ENCODE measurements around the gene SDCBP2.

SDCBP2 gene

DNA sequence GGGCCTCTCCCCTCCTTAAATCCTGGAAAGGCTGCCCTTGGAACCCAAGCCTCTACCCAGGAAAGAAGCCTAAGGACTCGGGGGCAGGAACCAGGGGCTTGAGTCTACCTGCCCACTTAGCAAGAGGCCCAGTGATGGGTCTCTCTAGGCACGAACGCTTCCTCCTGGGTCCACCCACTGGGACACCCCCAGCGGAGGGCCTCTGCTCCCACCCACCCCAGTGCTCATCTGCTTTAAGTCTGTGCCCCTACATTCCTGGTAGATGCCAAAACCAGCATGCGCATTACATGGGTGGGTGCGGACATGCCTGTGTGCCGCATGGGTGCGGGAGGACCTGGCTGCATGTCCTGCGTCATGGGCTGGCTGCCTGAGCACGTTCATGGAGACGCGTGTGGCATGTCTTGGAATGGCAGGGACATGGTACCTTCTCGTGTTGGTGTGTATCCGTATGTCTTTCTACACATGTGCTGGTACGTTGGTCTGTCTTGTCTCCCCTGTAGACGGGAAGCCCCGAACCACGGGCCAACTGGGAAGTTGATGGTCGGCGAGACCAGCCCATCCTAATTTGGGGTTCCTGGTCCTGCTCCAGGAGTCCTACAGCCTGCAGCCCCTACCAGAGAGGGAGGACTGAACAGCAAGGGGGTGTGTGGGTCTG is 33.5 kb downstream of the SDCBP2 start:
- TF ChIP-seq FOXK2 (IDR thresholded peaks at IDR 0.05), result no peak
- TF ChIP-seq NFRKB (IDR thresholded peaks at IDR 0.05), result no peak
- TF ChIP-seq BHLHE40 (IDR thresholded peaks at IDR 0.05; ENCODE audit: borderline replicate concordance), result no peak
- no peak for TF ChIP-seq FOXA1 (IDR thresholded peaks at IDR 0.05)
- no peak for TF ChIP-seq LEF1 (IDR thresholded peaks at IDR 0.05; ENCODE audit: borderline replicate concordance)
- TF ChIP-seq PKNOX1 (IDR thresholded peaks at IDR 0.05), result no peak
- TF ChIP-seq L3MBTL2 (conservative IDR thresholded peaks at IDR 0.05), result no peak
- TF ChIP-seq TARDBP (IDR thresholded peaks at IDR 0.05), result no peak
- TF ChIP-seq FOXM1 (IDR thresholded peaks at IDR 0.05; ENCODE audit: borderline replicate concordance), result no peak
- TF ChIP-seq ARNT (IDR thresholded peaks at IDR 0.05), result no peak
- no peak for TF ChIP-seq SP1 (IDR thresholded peaks at IDR 0.05)
- no peak for TF ChIP-seq ELF4 (IDR thresholded peaks at IDR 0.05)
- no peak for TF ChIP-seq HDGF (IDR thresholded peaks at IDR 0.05; ENCODE audit: borderline replicate concordance)
- no peak for TF ChIP-seq CTBP1 (IDR thresholded peaks at IDR 0.05; ENCODE audit: borderline replicate concordance)
- TF ChIP-seq ZNF384 (IDR thresholded peaks at IDR 0.05), result no peak
- no peak for TF ChIP-seq SUZ12 (IDR thresholded peaks at IDR 0.05)
- DNase-seq (ENCODE audit: extremely low spot score), result no peak
- POLR2A ChIA-PET, result no interaction called here
- CTCF ChIA-PET, result no interaction called here

DNA sequence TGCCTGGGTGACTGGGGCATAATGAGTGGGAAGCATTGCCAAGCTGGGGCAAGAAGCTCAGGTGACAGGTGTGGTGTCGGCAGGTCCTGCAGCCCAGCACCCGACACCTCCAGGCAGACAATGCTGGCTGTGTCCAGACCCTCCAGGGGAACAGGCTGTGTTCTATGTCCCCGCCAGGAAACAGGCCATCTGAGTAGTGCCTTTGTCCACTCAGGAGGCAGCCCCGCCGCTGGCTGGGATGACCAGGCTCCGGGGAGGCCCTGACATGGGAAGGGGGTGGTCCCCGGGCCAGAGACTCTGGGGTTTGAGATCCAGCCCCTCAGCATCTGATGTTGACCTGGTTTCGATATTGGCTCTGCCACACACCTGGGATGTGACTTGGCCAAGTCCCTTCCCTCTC is 34.4 kb downstream of the SDCBP2 start:
- ChIA-PET POLR2A (no interaction called here), CTCF (no interaction called here)
- no peak for DNase-seq (ENCODE audit: extremely low spot score)
- TF ChIP-seq FOXA1 (IDR thresholded peaks at IDR 0.05), result no peak
- no peak for TF ChIP-seq CTBP1 (IDR thresholded peaks at IDR 0.05; ENCODE audit: borderline replicate concordance)
- TF ChIP-seq SUZ12 (IDR thresholded peaks at IDR 0.05), result no peak
- TF ChIP-seq BHLHE40 (IDR thresholded peaks at IDR 0.05; ENCODE audit: borderline replicate concordance), result no peak
- TF ChIP-seq ZNF384 (IDR thresholded peaks at IDR 0.05), result no peak
- no peak for TF ChIP-seq ELF4 (IDR thresholded peaks at IDR 0.05)
- TF ChIP-seq L3MBTL2 (conservative IDR thresholded peaks at IDR 0.05), result no peak
- no peak for TF ChIP-seq FOXK2 (IDR thresholded peaks at IDR 0.05)
- TF ChIP-seq ARNT (IDR thresholded peaks at IDR 0.05), result no peak

DNA sequence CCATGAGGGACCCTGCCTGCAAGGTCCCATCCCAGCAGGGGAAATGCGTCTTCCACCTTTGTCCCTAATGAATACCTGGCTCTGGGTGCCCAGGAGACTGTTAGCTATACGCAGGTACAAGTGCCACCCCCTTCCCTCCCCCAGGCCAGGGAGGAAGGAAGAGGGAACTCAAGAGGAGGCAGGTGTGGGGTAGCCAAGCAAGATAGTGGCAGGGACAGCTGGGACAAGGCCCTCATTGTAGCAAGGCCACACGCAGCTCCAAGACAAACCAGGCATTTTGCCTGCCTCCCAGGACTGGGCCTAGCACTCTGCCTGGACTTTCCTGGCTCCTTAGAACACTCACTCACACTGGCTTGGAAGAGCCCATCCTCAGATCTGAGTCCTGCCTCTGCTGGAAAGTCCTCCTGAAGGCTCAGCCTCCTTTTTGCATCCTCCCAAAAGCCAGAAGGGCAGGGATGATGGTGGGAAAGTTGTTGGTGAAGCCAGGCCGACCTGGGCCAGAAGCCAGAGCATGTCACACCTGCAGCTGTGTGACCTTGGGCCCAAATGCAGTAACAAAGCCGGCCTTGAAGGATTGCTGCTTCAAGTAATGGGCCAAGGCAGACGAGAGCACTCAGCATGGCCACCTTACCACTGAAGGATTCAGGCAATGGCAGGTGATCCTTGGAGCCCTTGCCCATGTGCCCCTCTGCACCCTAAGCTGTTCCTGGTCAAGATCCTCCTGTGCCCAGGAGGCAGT is 35.1 kb downstream of the SDCBP2 start:
- ChIA-PET CTCF (no interaction called here), POLR2A (no interaction called here)
- no peak for DNase-seq (ENCODE audit: extremely low spot score)
- TF ChIP-seq NFRKB (IDR thresholded peaks at IDR 0.05) (no peak), LEF1 (IDR thresholded peaks at IDR 0.05; ENCODE audit: borderline replicate concordance) (no peak), FOXK2 (IDR thresholded peaks at IDR 0.05) (no peak), HDGF (IDR thresholded peaks at IDR 0.05; ENCODE audit: borderline replicate concordance) (no peak)

DNA sequence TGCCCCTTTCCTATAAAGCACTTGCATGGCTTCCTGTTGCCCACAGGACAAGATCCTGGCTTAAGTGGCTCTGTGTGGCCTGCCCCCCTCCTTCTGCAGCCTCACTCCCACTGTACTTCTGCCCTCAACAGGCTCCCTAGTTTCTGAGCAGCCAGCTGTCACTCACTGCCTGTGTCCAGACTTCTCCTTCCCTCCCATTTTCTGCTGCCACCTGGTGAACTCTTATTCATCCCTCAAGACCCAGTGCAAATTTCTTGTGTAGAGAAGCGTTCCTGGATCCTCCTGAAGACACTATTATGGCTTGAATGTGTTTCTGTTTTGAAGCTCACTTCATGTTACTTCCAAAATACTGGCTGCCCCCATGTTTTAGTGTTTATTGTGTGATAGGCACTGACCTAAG is 36.3 kb downstream of the SDCBP2 start:
- no peak for DNase-seq (ENCODE audit: extremely low spot score)
- ChIA-PET POLR2A (no interaction called here), CTCF (no interaction called here)
- no peak for TF ChIP-seq FOXA1 (IDR thresholded peaks at IDR 0.05)
- no peak for TF ChIP-seq ARNT (IDR thresholded peaks at IDR 0.05)
- TF ChIP-seq NFRKB (IDR thresholded peaks at IDR 0.05), result no peak
- no peak for TF ChIP-seq ZNF384 (IDR thresholded peaks at IDR 0.05)
- TF ChIP-seq BHLHE40 (IDR thresholded peaks at IDR 0.05; ENCODE audit: borderline replicate concordance), result no peak

- no peak for DNase-seq (ENCODE audit: extremely low spot score)
- POLR2A ChIA-PET, result interaction anchor here (1.1 kb wide), 1 partner anchor 25 kb away, joined by 3 read pairs; no protein-coding TSS in a partner anchor
- TF ChIP-seq FOXM1 (IDR thresholded peaks at IDR 0.05; ENCODE audit: borderline replicate concordance) (no peak), ARNT (IDR thresholded peaks at IDR 0.05) (no peak), L3MBTL2 (conservative IDR thresholded peaks at IDR 0.05) (no peak), ELF4 (IDR thresholded peaks at IDR 0.05) (no peak), ZNF384 (IDR thresholded peaks at IDR 0.05) (no peak), BHLHE40 (IDR thresholded peaks at IDR 0.05; ENCODE audit: borderline replicate concordance) (no peak), HDGF (IDR thresholded peaks at IDR 0.05; ENCODE audit: borderline replicate concordance) (no peak), SUZ12 (IDR thresholded peaks at IDR 0.05) (no peak), TARDBP (IDR thresholded peaks at IDR 0.05) (no peak), PKNOX1 (IDR thresholded peaks at IDR 0.05) (no peak), NFRKB (IDR thresholded peaks at IDR 0.05) (no peak), SP1 (IDR thresholded peaks at IDR 0.05) (no peak), FOXA1 (IDR thresholded peaks at IDR 0.05) (no peak), FOXK2 (IDR thresholded peaks at IDR 0.05) (no peak), CTBP1 (IDR thresholded peaks at IDR 0.05; ENCODE audit: borderline replicate concordance) (no peak)
- CTCF ChIA-PET, result interaction anchor here (1.2 kb wide), 1 partner anchor 9 kb away, joined by 3 read pairs; no protein-coding TSS in a partner anchor
Observed at GRCh38 chr20:1291191-1291741, 37.7 kb downstream of the SDCBP2 start.

DNA sequence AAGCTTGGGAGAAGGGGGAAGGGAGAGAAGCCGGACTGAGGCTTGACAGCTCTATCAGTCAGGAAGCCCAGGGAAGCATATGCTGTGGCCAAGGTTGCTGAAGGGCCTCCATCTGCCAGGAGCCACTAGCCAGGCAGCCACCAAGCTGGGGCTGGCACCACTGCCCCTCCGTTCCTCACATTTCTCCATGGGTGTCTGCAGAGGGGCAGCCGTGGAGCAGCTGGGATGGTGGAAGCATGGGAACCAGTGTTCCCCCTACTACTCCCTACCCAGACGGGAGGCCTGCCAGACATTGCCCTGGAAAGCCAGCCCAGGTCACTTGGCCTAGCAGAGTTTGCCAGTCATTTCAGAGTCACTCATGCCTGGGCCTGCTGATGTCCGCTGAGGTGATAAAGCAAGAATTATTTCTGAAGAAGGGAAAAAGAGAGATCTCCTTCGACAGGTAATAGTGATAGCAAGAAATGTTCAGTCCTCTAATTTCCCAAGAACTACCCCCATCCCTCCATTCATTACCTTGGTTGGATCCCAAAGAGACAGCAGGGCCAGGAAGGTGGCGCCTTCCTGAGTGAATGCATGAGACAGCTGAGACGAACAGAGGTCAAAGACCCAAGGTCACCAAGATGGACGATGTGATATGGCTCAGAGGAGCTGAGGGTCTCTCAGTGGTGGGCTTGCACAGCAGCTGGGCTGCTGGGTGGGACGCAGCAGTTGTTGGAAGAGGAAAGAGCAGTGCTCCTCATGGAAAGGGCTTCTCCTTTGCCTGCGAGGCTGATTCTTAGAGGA is 41.0 kb downstream of the SDCBP2 start:
- CTCF ChIA-PET, result no interaction called here
- no peak for DNase-seq (ENCODE audit: extremely low spot score)
- no peak for TF ChIP-seq NFRKB (IDR thresholded peaks at IDR 0.05)
- TF ChIP-seq FOXA1 (IDR thresholded peaks at IDR 0.05), result no peak
- TF ChIP-seq HDGF (IDR thresholded peaks at IDR 0.05; ENCODE audit: borderline replicate concordance), result no peak
- TF ChIP-seq ARNT (IDR thresholded peaks at IDR 0.05), result no peak
- TF ChIP-seq LEF1 (IDR thresholded peaks at IDR 0.05; ENCODE audit: borderline replicate concordance), result no peak
- no peak for TF ChIP-seq TARDBP (IDR thresholded peaks at IDR 0.05)
- no peak for TF ChIP-seq ELF4 (IDR thresholded peaks at IDR 0.05)
- TF ChIP-seq ZNF384 (IDR thresholded peaks at IDR 0.05), result no peak
- POLR2A ChIA-PET, result no interaction called here

Measured in HEK293T (cell line).